Measurements from ENCODE around the gene ACER2. TPM values are rescaled to one million over a fixed set of nuclear protein-coding genes. Genes with fewer than 3 reads are reported as not detected.
"Not testable (repeated sequence)": the region's sequence is repeated elsewhere in the genome, so short reads cannot be mapped to it uniquely, and the experiment has no call there.

ACER2 gene
- total RNA-seq, 1 donor from 2014 or later = 0.70 TPM

GRCh38 chr9:19411316-19411715, 2.5 kb downstream of the ACER2 start:
- Mint-ChIP-seq H3K9me3 (ENCODE audit: unreplicated experiment) (no peaks in the 10 kb centered on the region), H3K36me3 (ENCODE audit: unreplicated experiment) (no peaks in the 10 kb centered on the region), H3K4me3 (ENCODE audit: unreplicated experiment) (no peak overlapping the region), H3K27me3 (ENCODE audit: unreplicated experiment) (peaks cover 4% of the 10 kb centered on the region), H3K27ac (ENCODE audit: unreplicated experiment) (no peak overlapping the region), H3K4me1 (ENCODE audit: unreplicated experiment) (peaks cover 13% of the 10 kb centered on the region)
- no peak for TF ChIP-seq CTCF (IDR thresholded peaks at IDR 0.05)
- DNase-seq (ENCODE audit: extremely low spot score, unreplicated experiment) = no peak

- not testable (repeated sequence) for H3K9me3 Mint-ChIP-seq (ENCODE audit: unreplicated experiment); H3K4me3 Mint-ChIP-seq (ENCODE audit: unreplicated experiment); H3K27ac Mint-ChIP-seq (ENCODE audit: unreplicated experiment); DNase-seq (ENCODE audit: extremely low spot score, unreplicated experiment); H3K36me3 Mint-ChIP-seq (ENCODE audit: unreplicated experiment); H3K27me3 Mint-ChIP-seq (ENCODE audit: unreplicated experiment)
- peaks cover 11% of the 10 kb centered on the region for H3K4me1 Mint-ChIP-seq (ENCODE audit: unreplicated experiment)
These were observed 4.6 kb downstream of the ACER2 start for GRCh38 chr9:19413456-19413855.

GRCh38 chr9:19416143-19416542, 7.3 kb downstream of the ACER2 start:
- no peaks in the 10 kb centered on the region for H3K27me3 Mint-ChIP-seq (ENCODE audit: unreplicated experiment)
- no peaks in the 10 kb centered on the region for H3K9me3 Mint-ChIP-seq (ENCODE audit: unreplicated experiment)
- no peak overlapping the region for H3K27ac Mint-ChIP-seq (ENCODE audit: unreplicated experiment)
- H3K4me3 Mint-ChIP-seq (ENCODE audit: unreplicated experiment) = no peak overlapping the region
- no peak for TF ChIP-seq CTCF (IDR thresholded peaks at IDR 0.05)
- no peak for DNase-seq (ENCODE audit: extremely low spot score, unreplicated experiment)
- no peaks in the 10 kb centered on the region for H3K4me1 Mint-ChIP-seq (ENCODE audit: unreplicated experiment)
- no peaks in the 10 kb centered on the region for H3K36me3 Mint-ChIP-seq (ENCODE audit: unreplicated experiment)

GRCh38 chr9:19420877-19421276, 12.1 kb downstream of the ACER2 start:
- no peaks in the 10 kb centered on the region for H3K36me3 Mint-ChIP-seq (ENCODE audit: unreplicated experiment)
- DNase-seq (ENCODE audit: extremely low spot score, unreplicated experiment) = no peak
- no peak overlapping the region for H3K27ac Mint-ChIP-seq (ENCODE audit: unreplicated experiment)
- no peak for TF ChIP-seq CTCF (IDR thresholded peaks at IDR 0.05)
- no peak overlapping the region for H3K4me3 Mint-ChIP-seq (ENCODE audit: unreplicated experiment)
- H3K9me3 Mint-ChIP-seq (ENCODE audit: unreplicated experiment) = no peaks in the 10 kb centered on the region
- peaks cover 9% of the 10 kb centered on the region for H3K4me1 Mint-ChIP-seq (ENCODE audit: unreplicated experiment)
- no peaks in the 10 kb centered on the region for H3K27me3 Mint-ChIP-seq (ENCODE audit: unreplicated experiment)

- DNase-seq (ENCODE audit: extremely low spot score, unreplicated experiment) = no peak
- Mint-ChIP-seq H3K27ac (ENCODE audit: unreplicated experiment) (no peak overlapping the region), H3K27me3 (ENCODE audit: unreplicated experiment) (no peaks in the 10 kb centered on the region), H3K36me3 (ENCODE audit: unreplicated experiment) (no peaks in the 10 kb centered on the region), H3K4me3 (ENCODE audit: unreplicated experiment) (no peak overlapping the region), H3K4me1 (ENCODE audit: unreplicated experiment) (peaks cover 9% of the 10 kb centered on the region), H3K9me3 (ENCODE audit: unreplicated experiment) (no peaks in the 10 kb centered on the region)
- TF ChIP-seq CTCF (IDR thresholded peaks at IDR 0.05) = no peak
These were observed 14.4 kb downstream of the ACER2 start for GRCh38 chr9:19423163-19423562.

GRCh38 chr9:19424176-19424779, 15.5 kb downstream of the ACER2 start:
- Mint-ChIP-seq H3K36me3 (ENCODE audit: unreplicated experiment) (no peaks in the 10 kb centered on the region), H3K4me3 (ENCODE audit: unreplicated experiment) (no peak overlapping the region), H3K27ac (ENCODE audit: unreplicated experiment) (no peak overlapping the region), H3K4me1 (ENCODE audit: unreplicated experiment) (peaks cover 9% of the 10 kb centered on the region), H3K9me3 (ENCODE audit: unreplicated experiment) (no peaks in the 10 kb centered on the region), H3K27me3 (ENCODE audit: unreplicated experiment) (no peaks in the 10 kb centered on the region)
- no peak for DNase-seq (ENCODE audit: extremely low spot score, unreplicated experiment)
- no peak for TF ChIP-seq CTCF (IDR thresholded peaks at IDR 0.05)

Measured in osteocyte (in vitro differentiated cells).